BLaER1 (cell line): ENCODE measurements around the gene CNBP.
A peak's percentile ranks its signal among the peaks of the same experiment; 100 is the strongest.

Experiments
- H3K27ac ChIP-seq: shearing (Covaris generic); formaldehyde crosslinking; 2 replicates; pipeline ENCODE4 v1.8.1; 2022
- H3K27me3 ChIP-seq: shearing (Covaris generic); formaldehyde crosslinking; 2 replicates; pipeline ENCODE4 v1.8.1; 2022
- H3K36me3 ChIP-seq: shearing (Covaris generic); formaldehyde crosslinking; 2 replicates; pipeline ENCODE4 v1.8.1; 2022
- H3K4me1 ChIP-seq: shearing (Covaris generic); formaldehyde crosslinking; 2 replicates; pipeline ENCODE4 v1.8.1; 2022
- H3K4me2 ChIP-seq: shearing (Covaris generic); formaldehyde crosslinking; 2 replicates; pipeline ENCODE4 v1.8.1; 2022
- H3K4me3 ChIP-seq: shearing (Covaris generic); formaldehyde crosslinking; 2 replicates; pipeline ENCODE4 v1.8.1; 2022
- H3K9ac ChIP-seq: shearing (Covaris generic); formaldehyde crosslinking; 2 replicates; pipeline ENCODE4 v1.8.1; 2022
- H3K9me3 ChIP-seq: shearing (Covaris generic); formaldehyde crosslinking; 2 replicates; pipeline ENCODE4 v1.8.1; 2022
- H4K20me1 ChIP-seq: shearing (Covaris generic); formaldehyde crosslinking; 2 replicates; pipeline ENCODE4 v1.8.1; 2022
- Cebpa-rat ChIP-seq: shearing (Covaris generic); IDR thresholded peaks from 2 replicates; pipeline ENCODE4 v1.8.1; 2022

CNBP gene

DNA sequence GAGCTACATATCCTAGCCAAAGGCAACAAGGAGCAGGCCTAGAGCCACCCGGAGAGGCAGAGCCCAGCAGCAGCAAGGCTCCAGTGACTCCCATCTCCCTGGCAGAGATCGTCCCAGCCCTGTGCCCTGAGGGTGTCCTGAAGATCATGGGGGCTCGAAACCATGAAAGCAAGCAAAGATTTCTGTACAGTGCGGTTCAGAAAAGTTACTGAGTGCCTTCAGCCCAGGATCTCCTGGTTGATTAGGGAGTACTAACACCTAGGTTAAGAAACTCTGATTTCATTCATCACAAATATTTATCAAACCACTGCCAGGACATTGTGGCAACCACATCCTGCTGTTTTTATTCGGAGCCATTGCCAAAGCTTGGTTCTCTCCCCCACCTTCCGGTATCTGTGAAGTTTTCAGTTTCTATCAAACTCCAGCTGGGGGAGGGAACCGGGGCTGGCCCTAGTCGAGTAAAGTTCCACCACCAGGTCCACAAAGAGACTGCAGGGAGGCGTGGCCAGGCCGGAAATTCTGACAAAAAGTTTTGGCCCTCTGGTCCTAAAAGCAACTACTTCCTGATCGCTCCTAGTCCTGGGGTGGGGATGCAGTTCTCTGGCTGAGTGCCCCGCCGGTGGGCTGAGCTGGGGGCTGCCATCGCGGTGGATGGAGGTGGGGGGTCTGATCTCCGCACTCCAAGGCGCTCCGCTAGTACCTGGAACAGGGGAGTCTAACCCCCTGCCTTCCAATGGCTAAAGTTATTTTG is 63.3 kb downstream of the CNBP start:
- Histone ChIP-seq H3K4me2 (peak overlapping the region; percentile 99), H3K27ac (peak overlapping the region; percentile 98), H3K36me3 (peaks cover 16% of the 10 kb centered on the region), H3K4me1 (peaks cover 77% of the 10 kb centered on the region), H3K9me3 (no peaks in the 10 kb centered on the region), H4K20me1 (peaks cover 27% of the 10 kb centered on the region), H3K4me3 (peak overlapping the region; percentile 81), H3K27me3 (no peaks in the 10 kb centered on the region), H3K9ac (peak overlapping the region; percentile 94)
- no peak for TF ChIP-seq Cebpa-rat

DNA sequence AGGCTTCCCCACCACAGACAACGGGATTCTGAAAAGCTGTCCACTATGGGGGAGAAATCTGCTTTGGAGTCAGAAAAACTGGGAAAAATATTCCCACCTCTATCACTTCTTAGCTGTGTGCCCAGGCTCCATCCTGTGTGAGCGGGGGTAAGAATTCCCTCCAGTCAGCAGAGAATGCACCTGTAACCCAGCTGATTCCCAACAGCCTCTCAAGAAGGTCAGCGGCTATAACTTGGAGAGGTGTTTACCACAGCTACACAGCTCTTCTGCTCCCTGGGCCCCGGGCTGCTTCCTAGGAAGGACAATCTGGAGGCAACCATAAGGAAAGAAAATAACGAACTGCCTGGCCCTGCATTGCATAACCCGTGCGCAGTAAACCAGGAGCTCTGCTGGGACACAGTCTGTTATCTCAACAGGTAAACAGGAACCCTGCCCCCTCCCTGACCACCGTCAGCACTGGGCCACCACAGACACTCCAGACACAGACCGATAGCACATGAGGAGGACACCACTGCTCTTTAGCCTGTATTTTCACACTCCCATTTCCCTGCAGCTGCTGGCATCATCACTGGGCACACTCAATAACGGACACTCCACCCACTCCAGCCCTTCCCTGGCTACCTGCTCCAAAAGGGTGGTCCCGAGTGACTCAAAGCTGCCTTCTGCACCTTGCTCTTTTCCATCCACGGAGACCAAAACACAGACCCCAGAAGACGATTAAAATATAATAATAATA is 64.2 kb downstream of the CNBP start:
- peak overlapping the region; percentile 81 for H3K4me3 ChIP-seq
- H4K20me1 ChIP-seq, result peaks cover 36% of the 10 kb centered on the region
- H3K27ac ChIP-seq, result peak overlapping the region; percentile 98
- H3K9me3 ChIP-seq, result no peaks in the 10 kb centered on the region
- TF ChIP-seq Cebpa-rat, result no peak
- peaks cover 77% of the 10 kb centered on the region for H3K4me1 ChIP-seq
- H3K9ac ChIP-seq, result peak overlapping the region; percentile 94
- H3K27me3 ChIP-seq, result no peaks in the 10 kb centered on the region
- peaks cover 25% of the 10 kb centered on the region for H3K36me3 ChIP-seq
- H3K4me2 ChIP-seq, result peak overlapping the region; percentile 99

DNA sequence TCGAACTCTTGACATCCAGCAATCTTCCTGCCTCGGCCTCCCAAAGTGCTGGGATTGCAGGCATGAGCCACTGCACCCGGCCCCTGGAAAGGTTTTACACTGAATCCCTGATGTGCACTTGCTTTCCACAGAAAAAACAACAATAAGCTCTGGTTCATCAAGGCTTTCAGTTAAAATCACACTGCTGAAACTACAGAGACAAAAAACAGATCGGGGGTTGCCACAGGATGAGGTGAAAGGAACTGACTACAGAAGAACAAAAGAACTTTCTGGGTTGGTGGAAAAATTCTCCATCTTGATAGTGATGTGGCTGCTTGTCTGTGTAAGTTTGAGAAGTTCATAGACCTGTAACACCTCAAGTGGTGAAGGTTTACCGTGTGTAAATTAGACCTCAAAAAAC is 65.0 kb downstream of the CNBP start:
- Histone ChIP-seq H3K36me3 (peaks cover 33% of the 10 kb centered on the region), H3K4me2 (peak overlapping the region; percentile 99), H3K27ac (peak overlapping the region; percentile 98), H3K9me3 (no peaks in the 10 kb centered on the region), H4K20me1 (peaks cover 42% of the 10 kb centered on the region), H3K4me1 (peaks cover 75% of the 10 kb centered on the region), H3K4me3 (peak overlapping the region; percentile 81), H3K9ac (peak overlapping the region; percentile 94), H3K27me3 (no peaks in the 10 kb centered on the region)
- TF ChIP-seq Cebpa-rat, result no peak
